PC-9 (cell line): ENCODE measurements around the gene HTRA3. TPM values are rescaled to one million over a fixed set of nuclear protein-coding genes. Genes with fewer than 3 reads are reported as not detected.

Experiments
- BruUV-seq: library from RNA; stranded (reverse); fragments of 400-500 nt; replicated peaks from 2 replicates; lab custom pipeline; 2021; lab: Mats Ljungman, UMichigan
- CTCF ChIA-PET: fragments of 300-600 bp; sonication (Branson Sonifier 250); formaldehyde crosslinking; loops from one replicate; lab custom pipeline; 2022; ENCODE audit warnings: antibody characterized with exemption; lab: Charles Lee
- POLR2A ChIA-PET: fragments of 300-600 bp; sonication (Branson Sonifier 250); formaldehyde crosslinking; loops from one replicate; lab custom pipeline; 2022; ENCODE audit warnings: antibody characterized with exemption; ENCODE audit not compliant: unreplicated experiment; lab: Charles Lee
- DNase-seq, 2 experiments: peaks; one replicate each; pipeline versions ENCODE4 v3.0.0 to v3.0.0-alpha.2; 2015 to 2022; ENCODE audit warnings: mixed read lengths in 1 of 2
- H2AFZ ChIP-seq: fragments of 200-600 bp; sonication (generic); 2 replicates; pipeline ENCODE4 v1.8.1; 2017; ENCODE audit warnings: antibody characterized with exemption
- H3F3A ChIP-seq: fragments of 200-600 bp; sonication (generic); 2 replicates; pipeline ENCODE4 v1.8.1; 2017; ENCODE audit warnings: antibody characterized with exemption, mild to moderate bottlenecking, low read depth; ENCODE audit not compliant: insufficient read depth
- H3K27ac ChIP-seq: fragments of 200-600 bp; sonication (generic); 2 replicates; pipeline ENCODE4 v1.6.1; 2016; ENCODE audit warnings: mixed run types
- H3K27me3 ChIP-seq: fragments of 200-600 bp; sonication (generic); 2 replicates; pipeline ENCODE4 v1.6.1; 2016; ENCODE audit warnings: low read depth, mixed run types; ENCODE audit not compliant: insufficient read depth
- H3K36me3 ChIP-seq: fragments of 200-600 bp; sonication (generic); 2 replicates; pipeline ENCODE4 v1.6.1; 2016; ENCODE audit warnings: low read depth, mixed run types
- H3K4me1 ChIP-seq: fragments of 200-600 bp; sonication (generic); replicated peaks from 2 replicates; pipeline ENCODE4 v1.6.1; 2016; ENCODE audit warnings: mixed run types; ENCODE audit not compliant: insufficient read depth
- H3K4me2 ChIP-seq: fragments of 200-600 bp; sonication (generic); 2 replicates; pipeline ENCODE4 v1.6.1; 2017; ENCODE audit warnings: mixed run types
- H3K4me3 ChIP-seq: fragments of 200-600 bp; sonication (generic); 2 replicates; pipeline ENCODE4 v1.6.1; 2016; ENCODE audit warnings: mixed run types
- H3K79me2 ChIP-seq: fragments of 200-600 bp; sonication (generic); 2 replicates; pipeline ENCODE4 v1.6.1; 2017; ENCODE audit warnings: low read depth, mixed run types
- H3K9me2 ChIP-seq: fragments of 200-600 bp; sonication (generic); 2 replicates; pipeline ENCODE4 v1.8.1; 2017; ENCODE audit warnings: mild to moderate bottlenecking; ENCODE audit not compliant: insufficient read depth
- H3K9me3 ChIP-seq: fragments of 200-600 bp; sonication (generic); 2 replicates; pipeline ENCODE4 v1.8.1; 2016; ENCODE audit warnings: low read depth; ENCODE audit not compliant: insufficient read depth
- H4K20me1 ChIP-seq: fragments of 200-600 bp; sonication (generic); 2 replicates; pipeline ENCODE4 v1.8.1; 2017; ENCODE audit not compliant: insufficient read depth
- CTCF ChIP-seq: fragments of 200-600 bp; sonication (generic); conservative IDR thresholded peaks from 2 replicates; pipeline ENCODE4 v1.6.1; 2017; ENCODE audit warnings: mixed run types, antibody characterized with exemption, mild to moderate bottlenecking, moderate library complexity
- EZH2 ChIP-seq: fragments of 200-600 bp; sonication (generic); IDR thresholded peaks from 2 replicates; pipeline ENCODE4 v1.8.0; 2017; ENCODE audit warnings: antibody characterized with exemption, low read depth
- intact Hi-C: fragments of 100-400 bp; cut with micrococcal nuclease; formaldehyde crosslinking; loops from one replicate; pipeline ENCODE4 v1.10.0; 2022; ENCODE audit not compliant: unreplicated experiment
- total RNA-seq: library from RNA; stranded (reverse); gene quantifications from 2 replicates; pipeline ENCODE4 v1.2.3, GENCODE V29; 2021

HTRA3 gene
- total RNA-seq, 1 experiment from 2014 or later = 14.1 TPM

DNA sequence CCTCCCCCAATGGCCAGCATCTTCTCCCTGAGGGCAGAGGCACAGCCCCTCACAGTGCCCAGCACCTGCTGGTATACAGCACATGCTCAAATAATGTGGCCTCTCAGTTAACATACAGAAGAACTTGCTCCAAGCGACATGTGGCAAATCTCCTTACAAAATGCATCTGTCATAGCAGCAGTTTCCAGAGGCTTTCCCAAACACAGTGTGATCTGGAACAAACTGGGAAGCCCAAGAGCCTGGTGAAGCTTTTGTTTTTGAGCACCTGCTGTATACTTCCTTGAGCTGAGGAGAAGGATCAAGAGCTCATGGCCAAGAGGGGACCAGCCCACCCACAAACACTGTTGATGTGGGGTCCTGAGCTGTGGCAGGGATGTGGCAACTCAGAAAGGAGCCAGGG, 34.8 kb upstream of the HTRA3 start:
- ChIA-PET POLR2A (no interaction called here), CTCF (no interaction called here)
- no peak overlapping the region for H3K4me3 ChIP-seq
- no peak overlapping the region for H2AFZ ChIP-seq
- no peak overlapping the region for H3K4me2 ChIP-seq
- H3K27me3 ChIP-seq = no peaks in the 10 kb centered on the region
- no peaks in the 10 kb centered on the region for H3F3A ChIP-seq
- H3K36me3 ChIP-seq = no peaks in the 10 kb centered on the region
- no TSS peak for BruUV-seq
- no peaks in the 10 kb centered on the region for H3K4me1 ChIP-seq
- intact Hi-C loops = no loop called here
- no peaks in the 10 kb centered on the region for H3K9me3 ChIP-seq
- H3K79me2 ChIP-seq = no peaks in the 10 kb centered on the region
- H3K9me2 ChIP-seq = no peaks in the 10 kb centered on the region
- H4K20me1 ChIP-seq = no peaks in the 10 kb centered on the region
- no peak overlapping the region for H3K27ac ChIP-seq
- no peak for DNase-seq
- TF ChIP-seq EZH2 (no peak), CTCF (no peak)

DNA sequence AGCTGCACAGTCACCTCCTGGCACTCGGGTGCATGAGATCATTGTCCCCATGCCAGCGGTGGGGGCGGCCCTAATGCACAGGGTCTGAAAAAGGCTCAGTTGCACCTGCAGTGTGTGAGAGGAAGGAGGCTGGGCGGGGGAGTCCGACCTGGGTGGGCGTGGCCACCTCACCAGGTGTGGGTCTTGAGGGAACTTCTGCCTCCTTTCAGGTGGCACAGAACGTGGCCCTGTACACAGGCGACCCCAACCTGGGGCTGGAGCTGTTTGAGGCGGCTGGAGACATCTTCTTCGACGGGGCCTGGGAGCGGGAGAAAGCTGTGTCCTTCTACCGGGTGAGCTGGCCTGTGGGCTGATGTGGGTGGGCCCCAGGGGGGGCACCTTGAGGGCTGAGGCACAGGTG, 34.3 kb upstream of the HTRA3 start:
- H3K9me3 ChIP-seq = no peaks in the 10 kb centered on the region
- H3K27me3 ChIP-seq = no peaks in the 10 kb centered on the region
- intact Hi-C loops = no loop called here
- H4K20me1 ChIP-seq = no peaks in the 10 kb centered on the region
- H3K4me3 ChIP-seq = no peak overlapping the region
- ChIA-PET POLR2A (no interaction called here), CTCF (interaction anchor here (0.6 to 1.6 kb wide), 2 partner anchors 59 to 172 kb away, joined by 3 to 12 read pairs; no protein-coding TSS in a partner anchor)
- H3K4me2 ChIP-seq = no peak overlapping the region
- no peaks in the 10 kb centered on the region for H3K9me2 ChIP-seq
- TF ChIP-seq CTCF (no peak), EZH2 (no peak)
- no peaks in the 10 kb centered on the region for H3K36me3 ChIP-seq
- BruUV-seq = no TSS peak
- no peaks in the 10 kb centered on the region for H3K4me1 ChIP-seq
- H2AFZ ChIP-seq = no peak overlapping the region
- DNase-seq = no peak
- H3K79me2 ChIP-seq = no peaks in the 10 kb centered on the region
- no peaks in the 10 kb centered on the region for H3F3A ChIP-seq
- no peak overlapping the region for H3K27ac ChIP-seq

DNA sequence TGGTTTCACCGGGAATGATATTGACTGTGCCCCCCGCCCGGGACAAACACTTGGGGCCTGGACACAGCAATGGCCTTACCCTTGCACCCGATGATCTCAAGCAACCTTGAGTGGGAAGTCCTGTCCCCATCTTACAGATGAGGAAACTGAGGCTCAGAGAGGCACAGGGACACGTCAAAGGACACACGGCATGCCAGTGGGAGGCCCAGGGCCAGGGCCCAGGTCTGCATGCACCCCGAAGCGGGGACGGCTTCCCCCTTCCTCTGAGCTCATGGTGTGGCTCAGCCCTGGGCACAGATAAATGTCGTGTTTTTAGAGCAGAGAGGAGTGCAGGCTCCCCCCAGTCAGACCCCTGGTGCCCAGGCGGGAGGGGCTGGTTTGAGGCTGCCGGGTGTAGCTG, 33.9 kb upstream of the HTRA3 start:
- H3F3A ChIP-seq = no peaks in the 10 kb centered on the region
- H2AFZ ChIP-seq = no peak overlapping the region
- H3K36me3 ChIP-seq = no peaks in the 10 kb centered on the region
- CTCF ChIA-PET = interaction anchor here (0.6 to 1.6 kb wide), 2 partner anchors 59 to 171 kb away, joined by 3 to 12 read pairs; no protein-coding TSS in a partner anchor
- POLR2A ChIA-PET = interaction anchor here (0.5 kb wide), 1 partner anchor 14 kb away, joined by 3 read pairs; no protein-coding TSS in a partner anchor
- TF ChIP-seq CTCF = no peak
- no peak for TF ChIP-seq EZH2
- intact Hi-C loops = no loop called here
- no peak overlapping the region for H3K4me2 ChIP-seq
- no peak overlapping the region for H3K27ac ChIP-seq
- no peaks in the 10 kb centered on the region for H3K4me1 ChIP-seq
- no peaks in the 10 kb centered on the region for H3K27me3 ChIP-seq
- no TSS peak for BruUV-seq
- no peaks in the 10 kb centered on the region for H3K9me3 ChIP-seq
- no peaks in the 10 kb centered on the region for H3K9me2 ChIP-seq
- H3K79me2 ChIP-seq = no peaks in the 10 kb centered on the region
- no peaks in the 10 kb centered on the region for H4K20me1 ChIP-seq
- no peak overlapping the region for H3K4me3 ChIP-seq
- no peak for DNase-seq
